ENCODE data around the gene NIBAN1.
A peak's percentile ranks its signal among the peaks of the same experiment; 100 is the strongest.
"Not testable (repeated sequence)": the region's sequence is repeated elsewhere in the genome, so short reads cannot be mapped to it uniquely, and the experiment has no call there.

NIBAN1 gene

GRCh38 chr1:184974056-184974836 lies at the start of gene NIBAN1:
NIBAN1 (minus strand) TSS chr1:184974508; CDS start chr1:184974356, 152 bp downstream.
- peak; percentile 33 for DNase-seq (ENCODE audit: low read depth)

GRCh38 chr1:185017966-185018365 lies 43.7 kb upstream of the NIBAN1 start:
- no peak for DNase-seq (ENCODE audit: low read depth)

- DNase-seq (ENCODE audit: low read depth): no peak
Observed at GRCh38 chr1:185017338-185017737, 43.0 kb upstream of the NIBAN1 start.

GRCh38 chr1:185016880-185017279 lies 42.6 kb upstream of the NIBAN1 start:
- no peak for DNase-seq (ENCODE audit: low read depth)

- no peak for DNase-seq (ENCODE audit: low read depth)
Observed at GRCh38 chr1:185015631-185016030, 41.3 kb upstream of the NIBAN1 start.

GRCh38 chr1:185014941-185015340 lies 40.6 kb upstream of the NIBAN1 start:
- DNase-seq (ENCODE audit: low read depth): no peak

- DNase-seq (ENCODE audit: low read depth): no peak
Observed at GRCh38 chr1:185010361-185010760, 36.1 kb upstream of the NIBAN1 start.

- DNase-seq (ENCODE audit: low read depth): no peak
Observed at GRCh38 chr1:185008838-185009237, 34.5 kb upstream of the NIBAN1 start.

- DNase-seq (ENCODE audit: low read depth): not testable (repeated sequence)
Observed at GRCh38 chr1:185001312-185001880, 27.1 kb upstream of the NIBAN1 start.

- not testable (repeated sequence) for DNase-seq (ENCODE audit: low read depth)
Observed at GRCh38 chr1:184999974-185000373, 25.7 kb upstream of the NIBAN1 start.

GRCh38 chr1:184994301-184994700 lies 20.0 kb upstream of the NIBAN1 start:
- DNase-seq (ENCODE audit: low read depth): no peak

- DNase-seq (ENCODE audit: low read depth): no peak
Observed at GRCh38 chr1:184992271-184992670, 18.0 kb upstream of the NIBAN1 start.

- DNase-seq (ENCODE audit: low read depth): no peak
Observed at GRCh38 chr1:184990204-184990603, 15.9 kb upstream of the NIBAN1 start.

GRCh38 chr1:184988506-184988905 lies 14.2 kb upstream of the NIBAN1 start:
- DNase-seq (ENCODE audit: low read depth): no peak

- DNase-seq (ENCODE audit: low read depth): no peak
Observed at GRCh38 chr1:184987696-184988095, 13.4 kb upstream of the NIBAN1 start.

GRCh38 chr1:184986250-184986649 lies 11.9 kb upstream of the NIBAN1 start:
- no peak for DNase-seq (ENCODE audit: low read depth)

GRCh38 chr1:184982002-184982954 lies 8.0 kb upstream of the NIBAN1 start:
- peak; percentile 62 for DNase-seq (ENCODE audit: low read depth)

- no peak for DNase-seq (ENCODE audit: low read depth)
Observed at GRCh38 chr1:184980726-184981125, 6.4 kb upstream of the NIBAN1 start.

- DNase-seq (ENCODE audit: low read depth): no peak
Observed at GRCh38 chr1:184975208-184975870, 1.0 kb upstream of the NIBAN1 start.

- DNase-seq (ENCODE audit: low read depth): no peak
Observed at GRCh38 chr1:184974837-184975115, 468 bp upstream of the NIBAN1 start.

GRCh38 chr1:184973272-184974055 lies 844 bp downstream of the NIBAN1 start:
- peak; percentile 11 for DNase-seq (ENCODE audit: low read depth)

Data from activated T-cell treated with anti-CD3 and anti-CD28 coated beads for 1 hour (primary cell).